Peyer's patch (tissue), 4 donors: Measurements from ENCODE around the gene EBF4.

Source experiments
- CTCF ChIP-seq, 6 experiments: fragments of 450-650 bp in 4 of 6; fragments of 200-600 bp in 2 of 6; sonication (generic) in 1 of 6; IDR thresholded peaks; one replicate each; pipeline ENCODE4 v1.5.1; 2017 to 2019; ENCODE audit warnings: antibody characterized with exemption in 6 of 6, mild to moderate bottlenecking in 3 of 6, moderate library complexity in 1 of 6
- POLR2A ChIP-seq, 2 donors: fragments of 450-650 bp; IDR thresholded peaks; one replicate each; pipeline ENCODE4 v1.5.1; 2017; ENCODE audit warnings: antibody characterized with exemption in 2 of 2, mild to moderate bottlenecking in 2 of 2, moderate library complexity in 2 of 2

GRCh38 chr20:2752567-2753460 is 60.2 kb downstream of the EBF4 start:
- TF ChIP-seq CTCF (IDR thresholded peaks at IDR 0.05) (peak; percentile 15 to 53 (median 43)), POLR2A (IDR thresholded peaks at IDR 0.05) (no peak)
